GM21528 (cell line): ENCODE measurements around the gene SCO2.

Source experiments
- ATAC-seq: cut with Tn5 transposase; IDR thresholded peaks from one replicate; pipeline ENCODE4 v1.9.1; 2021; ENCODE audit warnings: mild to moderate bottlenecking, moderate library complexity; ENCODE audit not compliant: unreplicated experiment, low FRiP score

The SCO2 gene

DNA sequence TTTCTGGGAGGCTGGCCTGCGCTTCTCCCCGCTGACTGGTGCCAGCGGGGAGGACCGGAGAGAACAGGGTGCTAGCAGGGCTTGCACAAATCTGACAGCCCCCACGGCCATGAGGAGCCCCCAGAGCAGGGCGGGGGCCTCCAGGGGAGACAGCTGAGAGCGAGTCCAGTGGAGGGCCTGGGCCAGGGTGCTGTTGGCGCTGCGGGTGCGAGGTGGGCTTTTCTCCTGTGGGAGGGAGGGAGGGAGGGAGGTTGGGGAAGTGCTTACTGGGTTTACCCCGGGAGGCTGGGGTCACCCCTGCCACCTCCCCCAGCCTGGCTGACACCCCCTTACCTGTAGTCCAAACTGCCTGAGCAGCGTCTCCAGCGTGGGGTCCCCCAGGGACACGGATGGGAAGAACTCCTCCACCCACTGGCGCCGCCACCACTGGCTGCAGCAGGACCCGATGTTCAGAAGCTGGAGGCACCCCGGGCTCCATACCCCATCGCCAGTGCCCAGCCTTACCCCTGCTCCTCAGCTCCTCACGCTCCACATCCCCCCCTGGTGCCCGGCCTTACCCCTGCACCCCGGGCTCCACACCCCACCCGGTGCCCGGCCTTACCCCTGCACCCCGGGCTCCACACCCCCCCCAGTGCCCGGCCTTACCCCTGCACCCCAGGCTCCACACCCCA, 21.8 kb downstream of the SCO2 start:
- ATAC-seq: no peak

DNA sequence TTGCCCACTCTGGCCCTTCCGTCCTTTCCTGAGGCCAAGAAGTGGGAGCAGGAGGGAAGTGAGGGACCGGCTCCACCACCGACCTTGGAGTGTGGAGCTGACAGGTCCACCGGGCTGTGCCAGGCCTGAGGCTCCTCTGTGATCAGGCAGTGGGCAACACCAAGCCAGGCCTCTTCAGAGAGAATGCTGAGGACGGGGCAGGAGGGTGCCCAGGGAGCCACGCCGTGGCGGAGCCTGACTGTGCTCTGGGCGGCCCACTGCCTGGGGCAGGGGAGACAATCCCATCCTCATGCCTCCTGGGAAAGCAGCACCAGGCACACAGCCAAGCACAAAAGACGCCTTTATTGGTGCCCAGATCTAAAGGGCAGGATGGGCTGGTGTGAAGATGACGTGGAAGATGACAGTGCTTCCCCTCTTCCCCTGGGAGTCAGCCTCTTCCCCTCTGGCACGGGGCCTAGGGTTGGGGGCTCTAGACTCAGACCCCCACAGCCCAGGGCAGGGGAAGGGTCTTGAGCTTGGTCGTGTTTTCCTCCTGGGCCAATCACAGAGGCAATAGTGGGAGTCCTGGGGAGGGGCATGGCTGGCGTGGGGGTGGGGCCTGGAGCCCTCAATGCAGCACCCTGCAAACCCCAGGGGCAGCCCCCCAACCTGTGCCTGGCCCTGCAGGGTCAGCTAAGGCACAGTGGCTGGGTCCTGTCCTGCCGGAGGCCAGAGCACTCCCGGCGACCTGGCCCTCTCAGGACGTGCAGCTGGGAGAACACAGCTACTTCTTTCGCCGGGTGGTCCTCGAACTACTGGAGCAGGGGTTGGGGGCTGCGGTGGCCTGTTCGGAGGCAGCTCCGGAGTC, 22.5 kb downstream of the SCO2 start:
- ATAC-seq: no peak

DNA sequence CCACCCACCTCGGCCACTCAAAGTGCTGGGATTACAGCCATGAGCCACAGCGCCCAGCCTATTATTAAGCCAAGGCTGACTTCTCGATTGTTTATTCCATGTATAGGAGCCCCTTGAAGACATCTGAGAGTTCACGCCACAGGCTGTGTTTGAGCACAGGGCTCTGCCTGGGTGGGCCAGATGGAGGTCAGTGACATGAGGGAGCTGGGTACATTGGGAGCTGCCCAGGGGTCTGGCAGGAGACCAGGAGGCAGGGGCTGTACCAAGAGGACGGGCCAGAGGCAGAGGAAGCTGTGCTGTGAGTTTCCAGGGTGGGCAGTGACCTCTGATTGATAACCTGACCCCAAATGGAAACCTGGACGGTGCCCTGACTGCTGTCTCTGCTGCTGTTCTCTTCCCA, 23.3 kb downstream of the SCO2 start:
- no peak for ATAC-seq

DNA sequence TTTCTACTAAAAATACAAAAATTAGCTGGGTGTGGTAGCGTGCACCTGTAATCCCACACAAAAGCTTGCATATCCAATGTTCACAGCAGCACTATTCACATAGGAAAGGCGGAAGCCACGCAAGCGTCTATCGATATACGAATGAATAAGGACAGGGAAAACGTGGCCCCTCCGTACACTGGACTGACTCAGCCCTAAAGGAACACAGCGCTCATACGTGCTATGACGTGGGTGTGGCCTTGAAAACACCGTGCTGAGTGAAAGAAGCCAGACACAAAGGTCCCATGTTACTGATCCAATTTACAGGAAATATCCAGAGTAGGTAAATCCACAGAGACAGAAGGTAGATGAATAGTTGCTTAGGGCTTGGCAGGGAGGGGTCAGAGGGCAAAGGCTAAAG, 24.9 kb downstream of the SCO2 start:
- ATAC-seq: no peak

DNA sequence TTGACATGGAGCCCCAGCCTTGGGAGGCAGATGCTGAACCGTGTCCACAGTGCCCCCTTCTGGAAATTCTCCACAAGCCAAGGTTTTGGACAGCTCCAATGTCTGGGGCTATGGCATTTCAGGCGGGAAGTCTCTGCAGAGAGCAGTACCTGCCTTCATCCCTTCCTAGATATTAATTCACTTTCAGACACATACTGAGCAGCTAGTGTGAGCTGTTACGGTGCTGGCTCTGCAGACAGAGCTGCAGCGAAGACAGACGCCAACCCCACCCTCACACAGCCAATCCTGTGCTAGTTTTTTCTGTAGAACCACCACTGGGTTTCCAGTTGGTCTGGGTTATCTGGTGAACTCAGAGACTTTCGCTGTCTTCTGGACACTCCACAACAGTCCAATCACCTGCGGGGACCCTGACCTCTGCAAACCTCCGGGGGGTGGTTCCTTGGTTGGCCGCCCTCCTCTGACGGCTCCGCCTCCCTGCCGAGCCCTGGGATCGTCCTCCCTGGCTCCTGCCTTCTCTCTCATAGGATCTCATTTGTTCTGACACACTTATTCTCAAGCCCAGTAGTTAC, 27.0 kb downstream of the SCO2 start:
- ATAC-seq: no peak

DNA sequence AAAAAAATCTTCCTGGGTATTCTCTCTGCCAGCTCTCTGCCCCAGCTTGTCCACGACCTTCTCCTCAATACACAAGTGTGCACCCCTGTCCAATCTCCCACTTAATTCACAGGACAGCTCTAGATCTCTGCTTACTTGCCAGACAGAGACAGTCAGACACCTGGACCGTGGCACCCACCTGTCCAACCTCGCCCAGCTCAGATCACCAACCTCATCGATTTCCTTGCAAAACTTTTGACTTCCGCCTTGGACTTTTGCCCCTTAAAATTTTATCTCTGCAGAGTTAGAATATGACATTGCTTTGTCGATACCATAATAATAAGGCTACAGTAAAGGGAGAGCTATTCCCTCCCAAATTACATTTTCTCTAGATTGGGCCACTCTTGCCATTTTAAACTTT, 28.3 kb downstream of the SCO2 start:
- ATAC-seq: no peak

DNA sequence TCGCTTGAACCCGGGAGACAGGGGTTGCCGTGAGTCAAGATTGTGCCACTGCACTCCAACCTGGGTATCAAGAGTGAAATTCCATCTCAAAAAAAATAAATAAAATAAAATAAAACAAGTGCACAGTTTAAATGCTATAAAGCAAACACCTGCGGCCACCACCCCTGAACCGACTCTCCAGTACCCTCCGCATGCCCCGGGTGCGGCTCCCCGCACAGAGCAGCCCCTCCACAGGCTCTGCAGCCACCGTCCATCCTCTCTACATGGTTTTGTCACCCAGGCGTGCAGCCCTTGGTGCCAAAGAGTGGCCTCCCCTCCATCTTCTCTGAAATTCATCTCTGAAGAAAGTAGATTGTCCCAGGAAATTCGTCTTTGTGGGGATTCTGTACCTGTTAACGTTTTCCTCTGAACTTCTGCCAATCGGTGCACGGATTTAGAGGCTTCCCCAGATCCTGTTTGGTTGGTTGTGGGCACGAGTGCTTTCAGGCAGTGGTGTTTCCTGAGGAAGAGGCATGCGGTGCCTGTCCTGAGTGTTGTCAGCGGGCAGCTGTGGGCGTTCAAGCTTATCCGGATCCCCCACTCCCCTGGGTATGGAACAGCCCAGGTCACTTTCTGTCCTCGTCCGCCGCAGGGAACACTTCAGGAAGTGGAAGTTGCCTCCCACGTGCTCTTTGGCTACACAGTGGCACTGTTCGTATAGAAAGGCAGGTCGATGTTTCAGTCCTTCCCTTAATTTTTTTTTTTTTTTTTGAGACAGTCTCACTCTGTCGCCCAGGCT, 34.7 kb downstream of the SCO2 start:
- no peak for ATAC-seq

DNA sequence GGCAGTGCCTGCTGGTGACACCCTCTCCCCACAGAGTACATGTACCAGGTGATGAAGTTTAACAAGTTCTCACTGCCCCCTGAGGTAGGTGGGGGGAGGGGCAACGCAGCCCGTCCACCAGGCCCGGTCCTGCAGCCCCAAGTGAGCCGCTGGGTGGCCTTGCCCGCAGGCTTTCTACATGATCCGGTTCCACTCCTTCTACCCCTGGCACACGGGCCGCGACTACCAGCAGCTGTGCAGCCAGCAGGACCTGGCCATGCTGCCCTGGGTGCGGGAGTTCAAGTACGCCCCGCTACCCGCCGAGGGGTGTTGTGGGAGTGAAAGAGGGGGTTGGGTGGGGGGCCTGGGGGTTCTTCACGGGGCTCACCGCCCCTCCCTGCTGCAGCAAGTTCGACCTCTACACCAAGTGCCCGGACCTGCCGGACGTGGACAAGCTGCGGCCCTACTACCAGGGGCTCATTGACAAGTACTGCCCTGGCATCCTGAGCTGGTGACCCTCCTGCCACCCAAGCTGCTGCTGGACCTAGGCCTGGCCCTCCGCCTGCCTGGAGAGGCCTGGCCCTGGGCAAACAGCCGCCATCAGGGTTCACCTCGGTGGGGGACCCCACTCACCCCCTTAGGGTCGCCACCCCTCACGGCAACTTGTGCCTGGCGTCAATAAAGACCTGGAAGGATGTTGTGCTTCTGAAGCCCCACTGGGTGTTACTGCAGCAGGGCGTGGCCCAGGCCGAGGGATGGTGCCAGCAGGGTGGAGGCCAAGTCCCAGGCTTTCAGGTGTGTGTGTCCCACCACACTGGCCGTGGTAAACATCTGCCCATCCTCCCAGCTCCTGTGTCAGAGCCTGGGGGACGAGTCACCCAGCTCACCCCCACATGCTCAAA, 35.8 kb downstream of the SCO2 start:
- no peak for ATAC-seq

DNA sequence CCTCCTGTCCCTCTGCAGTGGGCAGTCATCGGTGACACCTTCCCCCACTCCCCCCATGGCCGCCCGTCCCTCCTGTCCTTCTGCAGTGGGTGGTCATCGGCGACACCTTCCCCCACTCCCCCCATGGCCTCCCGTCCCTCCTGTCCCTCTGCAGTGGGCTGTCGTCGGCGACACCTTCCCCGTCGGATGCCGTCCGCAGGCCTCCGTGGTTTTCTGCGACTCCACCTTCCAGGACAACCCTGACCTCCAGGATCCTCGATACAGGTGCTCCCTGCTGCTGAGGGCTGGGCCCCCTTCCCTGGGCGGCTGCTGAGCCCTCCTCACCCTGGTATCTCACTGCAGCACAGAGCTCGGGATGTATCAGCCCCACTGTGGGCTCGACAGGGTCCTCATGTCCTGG, 36.5 kb downstream of the SCO2 start:
- no peak for ATAC-seq

DNA sequence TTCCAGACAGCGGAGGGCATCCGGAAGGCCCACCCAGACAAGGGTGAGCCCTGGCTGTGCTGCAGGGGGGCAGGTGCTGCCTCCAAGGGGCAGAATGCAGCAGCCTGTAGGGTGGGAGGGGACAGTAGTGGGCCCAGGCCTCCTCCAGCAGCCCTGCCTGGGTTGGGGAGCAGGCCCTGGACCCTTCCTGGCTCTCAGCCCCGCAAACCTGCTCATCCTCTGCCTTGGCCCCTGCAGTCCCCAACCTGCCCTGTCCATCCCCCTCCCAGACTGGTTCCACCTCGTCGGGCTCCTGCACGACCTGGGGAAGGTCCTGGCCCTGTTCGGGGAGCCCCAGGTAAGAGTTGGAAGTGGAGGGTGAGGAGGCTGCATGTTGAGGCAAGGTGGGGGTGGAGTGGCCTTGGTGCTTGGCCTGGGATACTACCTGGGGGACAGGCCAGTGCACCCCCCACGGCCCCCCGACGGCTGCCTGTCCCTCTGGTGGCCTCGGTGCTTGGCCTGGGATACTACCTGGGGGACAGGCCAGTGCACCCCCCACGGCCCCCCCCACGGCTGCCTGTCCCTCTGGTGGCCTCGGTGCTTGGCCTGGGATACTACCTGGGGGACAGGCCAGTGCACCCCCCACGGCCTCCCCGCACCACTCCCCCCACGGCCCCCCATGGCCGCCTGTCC, 37.3 kb downstream of the SCO2 start:
- ATAC-seq: no peak

DNA sequence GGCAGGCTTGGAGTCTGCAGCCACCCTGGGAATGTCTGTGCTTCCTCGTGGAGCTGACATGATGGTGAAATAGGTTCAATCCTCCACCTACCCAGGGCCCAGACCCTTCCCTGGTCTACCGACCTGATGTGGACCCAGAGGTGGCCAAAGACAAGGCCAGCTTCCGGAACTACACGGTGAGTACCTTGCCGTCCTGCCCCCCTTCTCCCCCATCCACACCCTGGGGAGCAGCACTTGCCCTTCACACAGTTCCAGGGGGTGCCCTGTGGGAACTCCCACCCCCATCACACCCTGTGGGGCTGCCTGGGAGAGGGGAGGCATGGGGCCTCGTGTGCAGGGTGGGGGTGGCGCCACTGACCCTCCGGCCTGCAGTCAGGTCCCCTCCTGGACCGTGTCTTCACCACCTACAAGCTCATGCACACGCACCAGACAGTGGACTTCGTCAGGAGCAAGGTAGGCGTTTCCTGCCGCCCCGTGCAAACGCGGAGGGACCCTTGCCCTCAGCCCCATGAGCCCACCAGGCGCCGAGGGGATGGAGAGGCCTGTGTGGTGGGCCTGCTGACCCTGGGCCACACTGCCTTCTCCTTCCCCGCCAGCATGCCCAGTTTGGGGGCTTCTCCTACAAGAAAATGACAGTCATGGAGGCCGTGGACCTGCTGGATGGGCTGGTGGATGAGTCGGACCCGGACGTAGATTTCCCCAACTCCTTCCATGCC, 38.0 kb downstream of the SCO2 start:
- no peak for ATAC-seq

DNA sequence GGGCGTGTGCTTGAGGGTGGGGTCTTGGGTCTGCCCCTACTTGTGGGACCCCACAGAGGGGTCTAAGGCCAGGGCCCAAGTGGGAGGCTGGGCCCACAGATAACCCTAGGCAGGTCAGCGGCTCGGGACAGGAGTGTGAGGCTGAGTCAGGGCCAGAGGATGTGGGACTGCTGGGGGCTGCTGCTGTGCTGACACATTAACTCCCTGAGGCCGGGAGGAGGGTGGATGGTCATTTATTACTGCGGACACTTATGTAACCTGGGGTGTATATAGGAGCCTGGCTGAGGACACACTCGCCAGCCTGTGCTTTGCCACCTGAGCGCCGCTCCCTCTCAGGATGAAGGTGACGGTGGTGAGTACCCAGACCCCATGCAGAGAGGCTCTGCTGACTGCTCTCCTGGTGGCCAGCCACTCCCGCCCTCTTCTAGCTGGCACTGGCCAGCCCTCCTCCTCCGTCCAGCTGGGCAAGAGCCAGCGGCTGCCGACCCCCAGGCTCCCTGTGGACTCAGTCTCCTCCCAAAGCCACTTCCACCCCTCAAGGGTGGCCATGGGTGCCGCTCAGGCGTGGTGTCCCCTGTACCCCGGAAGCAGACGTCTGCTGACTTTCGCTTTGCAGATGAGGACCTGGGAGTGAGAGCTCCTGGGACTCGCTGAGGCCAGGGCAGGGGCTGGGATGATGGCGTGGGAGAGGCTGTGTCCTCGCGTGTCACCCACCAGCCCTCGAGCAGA, 38.7 kb downstream of the SCO2 start, which contains the start of gene MIOX:
TSS of gene MIOX (plus strand) at position 299 of the 729 bp plus-strand sequence. CDS start at position 338, 39 bp downstream.
- no peak for ATAC-seq

DNA sequence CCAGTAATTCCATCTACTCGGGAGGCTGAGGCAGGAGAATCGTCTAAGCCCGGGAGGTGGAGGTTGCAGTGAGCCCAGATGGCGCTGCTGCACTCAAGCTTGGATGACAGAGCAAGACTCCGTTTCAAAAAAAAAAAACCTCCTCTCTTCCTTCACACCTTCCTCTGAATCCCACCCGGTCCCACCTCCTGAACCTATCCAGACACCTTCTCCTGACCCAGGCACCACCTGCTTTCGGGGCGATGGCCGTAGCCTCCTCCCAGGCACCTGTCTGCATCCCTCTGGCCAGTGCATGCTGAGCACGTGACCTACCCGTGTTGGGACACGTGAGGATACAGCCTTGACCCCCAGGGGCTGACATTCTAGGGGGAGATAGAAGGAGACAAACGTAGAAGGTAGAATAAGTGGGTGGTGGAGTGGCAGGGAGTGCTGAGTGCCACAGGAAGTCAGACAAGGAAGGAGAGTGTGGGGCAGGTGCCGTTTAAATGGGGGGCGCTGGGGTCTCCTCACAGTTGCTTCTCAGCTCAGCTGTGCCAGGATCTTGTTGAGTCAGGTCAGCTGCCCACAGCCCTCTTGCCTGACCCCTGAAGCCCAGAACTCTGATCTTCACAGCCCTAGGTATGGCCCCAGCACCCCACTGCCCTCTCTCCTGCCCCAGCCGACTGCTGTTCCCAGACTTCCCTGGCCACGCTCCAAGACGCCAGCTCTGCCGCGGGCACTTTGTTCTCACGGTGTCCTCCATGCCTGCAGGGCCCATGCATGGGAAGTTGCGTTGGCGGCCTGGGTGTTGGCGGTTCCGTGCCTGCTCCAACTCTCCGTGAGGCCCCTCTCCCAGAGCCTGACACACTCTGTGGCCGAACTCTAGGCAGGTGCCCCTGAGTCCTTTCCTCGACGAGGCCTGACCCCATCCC, 39.9 kb downstream of the SCO2 start:
- ATAC-seq: no peak

DNA sequence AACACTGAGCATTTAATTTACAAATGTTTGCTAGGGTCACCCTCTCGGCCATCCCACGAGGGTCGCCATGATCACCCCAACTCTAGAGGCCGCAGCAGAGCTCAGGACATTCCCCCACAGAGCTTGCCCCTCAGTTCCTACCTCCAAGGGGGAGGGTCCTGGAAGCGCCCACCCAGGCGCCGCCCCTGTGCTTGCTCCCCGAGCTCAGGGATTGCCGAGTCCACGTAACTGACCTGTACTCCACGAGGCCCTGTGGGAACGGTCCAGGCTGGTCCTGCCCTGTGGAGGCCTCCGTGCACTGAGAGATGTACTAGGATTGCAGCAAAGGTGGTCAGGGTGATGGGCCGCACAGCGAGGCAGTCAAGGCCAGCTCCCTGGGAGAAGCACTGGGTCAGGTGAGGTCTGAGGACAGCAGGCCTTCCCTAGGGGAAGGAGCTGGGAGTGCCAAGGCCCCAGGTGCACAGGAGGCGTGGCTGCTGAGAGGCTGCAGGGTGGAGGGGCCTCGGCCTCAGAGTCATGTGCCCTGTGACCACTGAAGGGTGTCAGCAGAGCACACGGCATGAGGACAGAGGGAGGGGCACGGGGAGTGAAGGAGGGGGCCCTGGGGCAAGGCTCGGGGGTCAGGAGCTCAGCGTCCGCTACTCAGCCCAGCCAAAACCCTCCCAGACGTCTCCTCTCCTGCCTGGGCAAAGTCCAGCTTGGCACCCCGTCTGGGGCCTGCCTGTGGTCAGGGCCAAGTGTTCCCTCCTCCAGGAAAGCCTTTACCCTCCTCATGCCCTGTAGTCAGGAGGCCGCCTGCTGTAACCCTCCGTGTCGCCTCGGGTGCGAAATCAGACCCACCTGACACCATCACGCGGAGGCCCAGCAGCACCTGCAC, 41.2 kb downstream of the SCO2 start:
- ATAC-seq: no peak

DNA sequence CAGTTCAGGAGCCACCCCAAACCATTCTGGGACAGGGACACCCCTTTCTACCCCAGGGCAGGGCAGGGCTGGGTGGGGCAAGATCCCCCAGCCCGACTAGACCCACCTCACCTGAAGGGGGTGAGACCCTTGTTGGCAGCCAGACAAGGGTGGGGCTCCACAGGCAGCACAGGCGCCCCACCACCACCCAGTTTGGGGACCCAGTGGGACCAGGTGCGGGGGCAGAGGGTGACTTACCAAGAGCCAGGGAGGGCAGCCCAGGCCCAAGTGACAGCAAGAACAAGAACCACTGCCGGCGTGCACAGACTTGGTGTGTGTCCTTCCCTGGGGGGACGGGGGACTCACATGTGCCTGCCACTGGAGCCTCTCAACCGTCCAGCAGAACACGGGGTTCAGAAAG, 41.8 kb downstream of the SCO2 start:
- ATAC-seq: no peak

DNA sequence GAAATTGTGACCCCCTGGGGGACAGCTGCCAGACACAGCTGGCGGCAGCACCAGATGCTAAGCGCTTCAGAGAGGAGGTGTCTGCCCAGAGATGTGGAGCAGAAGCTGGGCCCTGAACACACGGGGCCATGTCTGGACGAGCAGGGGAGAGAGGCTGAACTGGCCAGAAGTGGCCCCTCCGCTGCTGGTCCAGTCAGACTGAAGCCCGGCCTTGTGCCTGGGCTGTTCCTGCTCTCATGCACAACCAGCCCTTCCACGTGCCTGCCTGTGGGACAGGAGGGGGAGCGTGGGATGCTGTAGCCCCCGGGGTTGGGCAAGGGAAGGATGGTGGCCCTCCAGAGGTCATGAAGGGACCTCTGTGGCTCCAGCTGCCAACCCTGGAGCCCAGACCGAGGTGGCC, 42.3 kb downstream of the SCO2 start:
- no peak for ATAC-seq
